GM21360 (cell line): ENCODE data around the gene XRN2.
A peak's percentile ranks its signal among the peaks of the same experiment; 100 is the strongest.

Experiments
- ATAC-seq: cut with Tn5 transposase; IDR thresholded peaks from one replicate; pipeline ENCODE4 v1.9.1; 2021; ENCODE audit warnings: mild to moderate bottlenecking, moderate library complexity; ENCODE audit not compliant: unreplicated experiment

Gene XRN2

GRCh38 chr20:21301940-21302663, 1.0 kb upstream of the XRN2 start:
- no peak for ATAC-seq

DNA sequence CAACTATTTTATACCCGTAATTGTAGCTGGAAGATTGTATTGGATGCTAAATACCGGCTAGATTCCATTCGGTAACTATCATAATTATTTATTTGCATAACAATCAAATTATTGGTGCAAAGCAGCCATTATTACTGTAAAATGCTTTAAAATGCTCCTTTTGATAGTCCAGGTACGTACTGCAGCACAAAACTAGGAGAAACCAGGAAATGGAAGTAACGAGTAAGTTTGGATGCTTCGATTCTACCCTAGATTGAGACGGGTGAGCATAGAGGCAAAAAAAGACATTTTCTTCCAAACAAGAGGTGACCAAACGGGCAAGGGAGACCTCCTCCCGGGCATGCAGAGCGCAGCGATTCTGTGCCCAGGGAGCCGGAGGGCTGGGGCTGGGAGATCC, 469 bp upstream of the XRN2 start:
- ATAC-seq, result no peak

- ATAC-seq, result peak; percentile 11
Observed at GRCh38 chr20:21303872-21304586, 898 bp downstream of the XRN2 start.

- ATAC-seq, result no peak
Observed at GRCh38 chr20:21308340-21308739, 5.2 kb downstream of the XRN2 start.

DNA sequence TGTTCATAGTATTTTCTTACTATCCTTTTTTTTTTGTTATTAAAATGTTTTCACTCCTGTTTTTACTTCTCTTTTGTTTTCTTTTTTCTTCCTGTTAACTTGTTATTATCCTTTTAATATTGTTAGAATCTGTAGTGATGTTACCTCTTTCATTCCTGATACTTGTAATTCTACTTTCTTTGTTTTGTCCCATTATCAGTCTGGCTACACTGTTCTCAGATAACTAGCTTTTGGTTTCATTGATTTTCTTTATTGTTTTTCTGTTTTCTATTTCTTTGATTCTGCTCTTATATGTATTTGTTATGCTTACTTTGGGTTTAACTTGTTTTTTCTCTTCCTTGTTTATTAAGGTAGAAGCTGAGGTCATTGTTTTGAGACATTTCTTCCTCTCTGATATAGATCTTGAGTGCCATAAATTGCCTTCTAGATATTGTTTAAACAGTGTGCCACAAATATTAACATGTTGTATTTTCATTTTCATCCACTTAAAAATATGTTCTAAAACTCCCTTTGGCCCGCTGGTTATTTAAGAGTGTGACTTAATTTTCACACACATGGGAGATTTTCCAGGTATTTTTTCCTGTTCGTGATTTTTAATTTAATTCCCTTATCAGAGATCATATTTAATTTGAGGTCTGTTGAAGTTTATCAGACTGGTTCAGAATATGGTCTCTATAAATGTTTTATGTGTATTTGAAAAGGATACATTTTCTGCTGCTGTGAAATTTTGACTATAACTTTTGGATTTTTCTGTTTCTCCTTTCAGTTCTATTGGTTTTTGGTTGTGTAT, 6.7 kb downstream of the XRN2 start:
- no peak for ATAC-seq

DNA sequence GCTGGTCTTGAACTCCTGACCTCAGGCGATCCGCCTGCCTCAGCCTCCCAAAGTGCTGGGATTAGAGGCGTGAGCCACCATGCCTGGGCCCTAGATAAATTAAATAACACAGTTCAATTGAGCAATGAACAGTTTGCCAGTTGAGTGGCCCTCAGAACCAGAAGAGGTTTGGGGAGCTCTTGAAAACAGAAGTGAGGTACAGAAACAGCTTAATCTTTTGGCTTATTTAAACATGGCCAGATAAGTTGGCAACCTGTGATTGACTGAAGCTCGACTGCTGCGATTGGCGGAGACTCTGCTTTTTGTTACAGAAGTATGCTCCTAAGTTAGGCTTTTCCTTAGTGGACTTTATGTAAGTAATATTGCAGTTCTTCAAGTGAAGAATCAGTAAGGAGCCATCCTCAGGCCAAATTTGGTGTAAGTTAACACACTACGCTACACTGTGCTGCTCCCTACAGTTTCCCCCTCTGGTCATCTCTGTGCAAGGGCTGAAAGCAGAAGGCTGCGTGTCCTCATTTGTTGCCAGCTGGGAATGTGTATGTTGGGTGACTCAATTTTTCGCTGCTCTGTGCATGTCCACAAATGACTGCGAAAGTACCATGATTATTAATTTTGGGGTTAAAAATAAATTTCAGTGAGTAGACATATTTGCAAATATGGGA, 9.8 kb downstream of the XRN2 start:
- ATAC-seq, result no peak

- ATAC-seq, result peak; percentile 66
Observed at GRCh38 chr20:21315138-21315537, 12.0 kb downstream of the XRN2 start.

GRCh38 chr20:21322083-21322710, 19.1 kb downstream of the XRN2 start:
- ATAC-seq, result no peak

- ATAC-seq, result no peak
Observed at GRCh38 chr20:21322921-21323331, 19.8 kb downstream of the XRN2 start.

DNA sequence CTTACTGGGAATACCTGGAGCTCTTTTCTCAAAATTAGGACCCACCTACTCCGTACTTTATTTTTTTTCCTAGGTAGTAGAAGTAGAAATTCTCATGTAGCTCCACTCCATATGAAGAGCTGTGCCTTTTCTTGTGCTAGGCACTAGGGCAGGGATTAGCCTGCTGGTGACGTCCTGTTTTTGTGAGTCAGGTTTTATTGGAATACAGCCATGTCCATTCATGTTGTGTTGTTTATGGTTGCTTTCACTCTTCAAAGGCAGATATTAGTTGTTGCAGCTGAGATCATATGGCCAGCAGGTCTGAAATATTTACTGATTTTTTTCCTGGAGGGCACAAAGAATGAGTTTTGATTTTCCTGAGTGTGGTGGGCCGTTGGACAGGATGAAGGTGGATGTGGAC, 20.5 kb downstream of the XRN2 start:
- no peak for ATAC-seq

DNA sequence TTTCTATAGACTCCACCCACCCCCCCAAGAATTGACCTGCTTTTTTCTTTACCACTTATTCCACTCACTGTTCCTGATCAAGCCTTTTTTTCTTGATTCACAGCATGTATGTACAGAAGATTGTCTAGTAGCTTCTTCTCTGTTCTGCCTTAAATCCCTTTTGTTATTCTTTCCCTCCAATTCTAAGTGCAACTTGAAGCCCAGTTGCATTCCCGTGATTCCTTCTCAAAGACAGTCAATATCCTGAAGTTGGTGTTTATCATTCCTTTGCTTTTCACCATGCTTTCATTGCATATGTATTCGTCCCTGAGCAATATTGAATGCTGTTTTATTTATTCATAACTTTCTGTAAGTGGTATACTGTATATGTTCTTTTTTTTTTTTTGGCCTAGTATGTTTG, 21.0 kb downstream of the XRN2 start:
- no peak for ATAC-seq

GRCh38 chr20:21325296-21325695, 22.2 kb downstream of the XRN2 start:
- ATAC-seq, result no peak

DNA sequence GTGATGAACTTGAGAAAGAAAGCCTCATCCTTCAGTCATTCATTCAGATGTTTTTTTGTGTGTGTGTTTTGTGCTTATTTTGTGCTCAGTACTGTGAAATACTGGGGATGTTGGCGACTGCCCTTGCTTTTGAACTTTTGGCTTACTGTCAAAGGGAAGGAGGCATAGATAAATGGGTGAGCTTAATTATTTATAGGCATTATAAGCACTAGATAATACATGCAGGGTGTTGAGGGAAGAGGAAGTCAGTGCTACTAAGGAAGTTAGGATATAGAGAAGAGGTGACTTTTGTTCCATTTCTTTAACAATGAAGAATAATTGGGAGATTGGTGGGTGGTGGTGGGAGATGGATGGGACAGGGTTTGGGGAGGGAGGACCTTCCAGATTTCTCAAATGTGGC, 23.6 kb downstream of the XRN2 start:
- no peak for ATAC-seq

GRCh38 chr20:21336455-21337151, 33.5 kb downstream of the XRN2 start:
- ATAC-seq, result no peak

GRCh38 chr20:21338291-21338690, 35.2 kb downstream of the XRN2 start:
- no peak for ATAC-seq

DNA sequence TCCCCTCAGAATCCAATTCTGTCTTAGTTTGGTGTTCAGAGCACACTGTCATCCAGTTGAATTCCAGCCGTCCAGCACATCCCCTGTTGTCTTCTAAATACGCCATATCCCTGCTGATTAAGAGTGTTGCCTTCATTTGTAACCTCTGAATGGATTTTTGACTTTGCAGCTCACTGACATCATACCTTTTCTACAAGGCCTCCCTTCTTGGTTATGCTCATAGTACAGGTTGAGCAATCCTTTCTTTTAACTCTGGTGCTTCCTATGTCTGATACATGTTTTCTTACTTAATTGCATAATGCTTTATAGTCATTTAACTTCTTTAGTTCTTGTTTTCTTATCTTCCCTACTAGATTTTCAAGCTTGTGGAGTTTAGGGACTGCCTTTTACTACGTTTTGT, 36.4 kb downstream of the XRN2 start:
- no peak for ATAC-seq

- ATAC-seq, result no peak
Observed at GRCh38 chr20:21340991-21341697, 38.0 kb downstream of the XRN2 start.

DNA sequence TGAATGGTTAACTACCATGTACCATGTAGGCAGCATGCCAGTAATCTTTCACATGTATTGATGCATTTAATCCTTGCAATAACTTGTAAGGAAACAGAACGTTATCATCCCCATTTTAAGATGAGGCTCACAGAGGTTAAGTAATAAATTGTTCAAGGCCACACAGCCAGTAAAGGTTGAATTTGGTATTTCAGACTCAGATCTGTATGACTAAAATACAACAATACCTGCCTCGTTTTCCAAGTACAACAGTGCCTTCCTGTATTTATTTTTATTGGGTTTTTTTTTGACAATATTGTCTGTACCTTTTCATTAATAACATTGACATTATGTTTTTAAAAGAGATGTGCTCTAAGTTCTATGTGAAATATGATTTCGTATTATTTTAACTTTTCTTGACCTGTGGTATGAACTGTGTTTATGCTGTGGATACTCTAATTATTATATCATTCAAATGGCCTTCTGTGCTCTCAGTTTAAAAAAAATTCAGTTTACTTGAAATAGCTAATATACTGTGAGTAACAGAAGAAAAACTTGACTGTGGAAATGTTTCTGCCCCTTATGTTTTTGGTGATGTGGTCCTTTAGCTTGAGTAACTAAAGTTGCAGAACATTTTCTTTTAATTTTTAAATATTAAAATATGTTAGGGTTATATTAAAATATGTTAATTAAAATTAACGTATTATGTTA, 39.7 kb downstream of the XRN2 start:
- ATAC-seq, result no peak
